Measurements from ENCODE around the gene SLC22A14. TPM values are rescaled to one million over a fixed set of nuclear protein-coding genes. Genes with fewer than 3 reads are reported as not detected.

SLC22A14 gene
- total RNA-seq, 1 donor from 2014 or later = 0.93 TPM

DNA sequence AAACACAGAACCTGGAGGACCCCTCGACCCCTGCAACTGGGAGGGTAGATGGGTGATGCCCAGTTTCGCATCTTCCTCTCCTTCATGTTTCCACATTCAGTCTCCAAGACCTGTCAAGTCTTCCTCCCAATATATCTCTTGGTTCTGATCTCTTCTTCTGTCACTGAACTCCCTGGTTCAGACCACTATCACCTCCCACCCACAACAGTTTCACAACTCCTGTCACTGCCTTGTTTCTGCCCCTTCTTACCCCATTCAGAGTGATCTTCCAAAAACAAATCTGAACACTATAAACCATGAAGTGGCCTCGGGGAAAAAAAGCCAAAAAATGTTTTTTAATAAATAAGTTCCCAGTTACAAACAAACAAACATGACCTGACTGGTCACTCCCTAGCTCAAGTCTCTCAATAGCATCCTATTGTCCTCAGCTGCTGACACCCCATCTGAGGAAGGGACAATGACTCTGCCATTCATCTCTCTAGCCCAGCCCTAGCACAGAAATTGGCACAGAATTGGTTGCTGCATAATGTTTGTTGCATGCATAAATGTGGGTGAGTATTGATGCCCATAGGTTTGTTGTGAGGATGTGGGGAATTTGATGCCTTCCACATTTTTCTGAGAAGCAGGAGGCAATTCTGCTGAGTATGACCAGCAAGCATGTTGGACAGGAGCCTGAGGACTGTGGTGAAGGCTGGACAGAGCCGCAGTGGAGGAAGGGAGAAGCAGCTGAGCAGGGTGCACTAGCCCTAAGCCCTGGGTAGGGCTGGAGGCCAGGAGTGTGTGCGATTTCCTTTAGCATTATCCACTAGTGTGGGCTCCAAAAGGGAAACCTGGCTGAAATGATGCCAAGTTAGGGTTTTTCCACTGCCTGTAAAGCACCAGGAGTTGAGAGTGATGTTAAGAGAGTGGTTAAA, 52.3 kb downstream of the SLC22A14 start:
- Mint-ChIP-seq H3K4me3 (ENCODE audit: unreplicated experiment) (no peak overlapping the region), H3K4me1 (ENCODE audit: low read depth, unreplicated experiment) (no peaks in the 10 kb centered on the region), H3K9me3 (ENCODE audit: unreplicated experiment) (no peaks in the 10 kb centered on the region), H3K27ac (ENCODE audit: unreplicated experiment) (no peak overlapping the region), H3K27me3 (ENCODE audit: unreplicated experiment) (no peaks in the 10 kb centered on the region), H3K36me3 (ENCODE audit: unreplicated experiment) (no peaks in the 10 kb centered on the region)
- DNase-seq = no peak
- TF ChIP-seq, protein P1, sequence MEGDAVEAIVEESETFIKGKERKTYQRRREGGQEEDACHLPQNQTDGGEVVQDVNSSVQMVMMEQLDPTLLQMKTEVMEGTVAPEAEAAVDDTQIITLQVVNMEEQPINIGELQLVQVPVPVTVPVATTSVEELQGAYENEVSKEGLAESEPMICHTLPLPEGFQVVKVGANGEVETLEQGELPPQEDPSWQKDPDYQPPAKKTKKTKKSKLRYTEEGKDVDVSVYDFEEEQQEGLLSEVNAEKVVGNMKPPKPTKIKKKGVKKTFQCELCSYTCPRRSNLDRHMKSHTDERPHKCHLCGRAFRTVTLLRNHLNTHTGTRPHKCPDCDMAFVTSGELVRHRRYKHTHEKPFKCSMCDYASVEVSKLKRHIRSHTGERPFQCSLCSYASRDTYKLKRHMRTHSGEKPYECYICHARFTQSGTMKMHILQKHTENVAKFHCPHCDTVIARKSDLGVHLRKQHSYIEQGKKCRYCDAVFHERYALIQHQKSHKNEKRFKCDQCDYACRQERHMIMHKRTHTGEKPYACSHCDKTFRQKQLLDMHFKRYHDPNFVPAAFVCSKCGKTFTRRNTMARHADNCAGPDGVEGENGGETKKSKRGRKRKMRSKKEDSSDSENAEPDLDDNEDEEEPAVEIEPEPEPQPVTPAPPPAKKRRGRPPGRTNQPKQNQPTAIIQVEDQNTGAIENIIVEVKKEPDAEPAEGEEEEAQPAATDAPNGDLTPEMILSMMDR (IDR thresholded peaks at IDR 0.05; ENCODE audit: partially characterized antibody, unreplicated experiment) = no peak

DNA sequence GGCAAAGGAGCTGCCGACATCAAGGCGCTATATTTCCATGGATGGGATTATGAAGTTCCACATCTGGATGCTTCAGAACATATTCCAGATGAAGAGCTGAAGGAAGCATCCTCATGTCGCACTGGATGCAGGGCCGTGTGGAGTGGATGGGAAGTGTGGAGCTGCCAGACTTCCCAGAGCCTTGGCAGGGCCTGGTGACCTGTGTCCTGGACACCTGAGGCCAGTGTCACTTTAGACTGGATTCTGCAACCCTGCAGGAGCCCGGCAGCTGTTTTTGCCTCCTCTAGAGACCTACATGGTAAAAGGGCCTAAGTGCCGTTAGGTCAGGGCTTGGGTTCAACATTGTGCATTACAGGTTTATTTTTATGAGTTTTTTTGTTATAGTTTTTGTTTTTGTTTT, 53.2 kb downstream of the SLC22A14 start:
- DNase-seq = no peak
- no peaks in the 10 kb centered on the region for H3K27me3 Mint-ChIP-seq (ENCODE audit: unreplicated experiment)
- TF ChIP-seq, protein P1 (IDR thresholded peaks at IDR 0.05; ENCODE audit: partially characterized antibody, unreplicated experiment) = no peak
- no peaks in the 10 kb centered on the region for H3K9me3 Mint-ChIP-seq (ENCODE audit: unreplicated experiment)
- no peaks in the 10 kb centered on the region for H3K36me3 Mint-ChIP-seq (ENCODE audit: unreplicated experiment)
- no peak overlapping the region for H3K4me3 Mint-ChIP-seq (ENCODE audit: unreplicated experiment)
- H3K4me1 Mint-ChIP-seq (ENCODE audit: low read depth, unreplicated experiment) = no peaks in the 10 kb centered on the region
- H3K27ac Mint-ChIP-seq (ENCODE audit: unreplicated experiment) = no peak overlapping the region

DNA sequence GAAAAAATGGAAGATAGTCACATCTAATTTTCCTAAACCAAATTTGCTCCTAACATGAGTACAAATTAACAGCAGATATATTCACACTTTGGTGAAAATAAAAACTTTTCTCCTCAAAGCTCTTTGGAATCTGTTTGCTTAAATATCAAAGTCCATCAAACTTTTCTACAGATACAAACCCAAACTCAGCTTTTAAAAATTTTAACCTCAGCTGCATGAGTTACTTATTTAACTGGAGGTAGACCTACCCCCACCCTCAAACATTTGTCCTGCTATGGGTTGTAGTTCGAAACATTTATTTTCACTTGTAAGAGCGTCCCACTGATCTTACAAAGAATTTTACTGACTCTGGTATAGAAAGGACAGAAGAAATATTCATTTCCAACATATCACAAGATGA, 55.6 kb downstream of the SLC22A14 start:
- DNase-seq = no peak
- Mint-ChIP-seq H3K4me3 (ENCODE audit: unreplicated experiment) (no peak overlapping the region), H3K27me3 (ENCODE audit: unreplicated experiment) (no peaks in the 10 kb centered on the region), H3K9me3 (ENCODE audit: unreplicated experiment) (no peaks in the 10 kb centered on the region), H3K4me1 (ENCODE audit: low read depth, unreplicated experiment) (no peaks in the 10 kb centered on the region), H3K36me3 (ENCODE audit: unreplicated experiment) (no peaks in the 10 kb centered on the region), H3K27ac (ENCODE audit: unreplicated experiment) (no peak overlapping the region)
- TF ChIP-seq, protein P1 (IDR thresholded peaks at IDR 0.05; ENCODE audit: partially characterized antibody, unreplicated experiment) = no peak

DNA sequence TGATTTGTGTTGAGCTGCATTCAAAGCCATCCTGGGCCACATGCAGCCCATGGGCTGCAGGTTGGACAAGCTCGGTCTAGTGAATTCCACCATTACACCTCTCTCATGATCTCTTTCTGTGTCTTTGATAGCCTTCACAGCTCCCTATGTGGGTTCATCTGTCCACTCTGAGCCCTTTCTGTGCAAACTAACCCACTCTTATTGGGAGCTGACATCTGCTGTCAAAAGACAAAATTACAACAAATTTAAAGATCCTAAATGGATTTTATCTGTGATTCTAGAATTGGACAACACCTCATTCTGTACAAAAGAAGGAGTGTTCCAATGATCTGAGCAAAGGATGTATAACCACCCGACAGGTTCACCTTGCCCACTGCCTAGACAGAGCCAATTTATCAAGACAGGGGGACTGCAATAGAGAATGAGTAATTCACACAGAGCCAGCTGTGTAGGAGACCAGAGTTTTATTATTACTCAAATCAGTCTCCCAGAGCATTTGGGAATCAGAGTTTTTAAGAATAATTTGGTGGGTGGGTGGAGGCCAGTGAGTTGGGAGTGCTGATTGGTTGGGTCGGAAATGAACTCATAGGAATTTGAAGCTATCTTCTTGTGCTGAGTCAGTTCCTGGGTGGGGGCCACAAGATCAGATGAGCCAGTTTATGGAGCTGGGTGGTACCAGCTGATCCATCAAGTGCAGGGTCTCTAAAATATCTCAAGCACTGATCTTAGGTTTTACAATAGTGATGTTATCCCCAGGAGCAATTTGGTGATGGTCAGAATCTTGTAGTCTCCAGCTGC, 61.9 kb downstream of the SLC22A14 start:
- peaks cover 4% of the 10 kb centered on the region for H3K9me3 Mint-ChIP-seq (ENCODE audit: unreplicated experiment)
- TF ChIP-seq, protein P1 (IDR thresholded peaks at IDR 0.05; ENCODE audit: partially characterized antibody, unreplicated experiment) = no peak
- no peak overlapping the region for H3K27ac Mint-ChIP-seq (ENCODE audit: unreplicated experiment)
- no peak for DNase-seq
- H3K27me3 Mint-ChIP-seq (ENCODE audit: unreplicated experiment) = peaks cover 7% of the 10 kb centered on the region
- no peak overlapping the region for H3K4me3 Mint-ChIP-seq (ENCODE audit: unreplicated experiment)
- H3K36me3 Mint-ChIP-seq (ENCODE audit: unreplicated experiment) = peaks cover 5% of the 10 kb centered on the region
- H3K4me1 Mint-ChIP-seq (ENCODE audit: low read depth, unreplicated experiment) = no peaks in the 10 kb centered on the region

Measured in glutamatergic neuron (in vitro differentiated cells).